ENCODE measurements around the gene GALT. TPM values are rescaled to one million over a fixed set of nuclear protein-coding genes. Genes with fewer than 3 reads are reported as not detected.

The GALT gene
- total and polyA plus RNA-seq, 4 donors, result 58.6 to 196 (median 115) TPM

GRCh38 chr9:34685591-34685990 is 39.1 kb downstream of the GALT start:
- no peaks in the 10 kb centered on the region for H3K27me3 ChIP-seq (ENCODE audit: control insufficient read depth in 4 of 4, insufficient read depth in 4 of 4, low read length in 3 of 4)
- DNase-seq (ENCODE audit: low spot score), result no peak
- no peak overlapping the region for H3K27ac ChIP-seq (ENCODE audit: low read depth in 1 of 2, low read length in 2 of 2)
- no peaks in the 10 kb centered on the region for H3K36me3 ChIP-seq (ENCODE audit: control insufficient read depth in 4 of 4, insufficient read depth in 3 of 4, low read depth in 1 of 4, low read length in 3 of 4)
- peaks cover 18 to 53% (median 47%) of the 10 kb centered on the region in 4 donors for H3K4me1 ChIP-seq (ENCODE audit: control insufficient read depth in 4 of 4, insufficient read depth in 4 of 4, low read length in 3 of 4)
- H3K9ac ChIP-seq (ENCODE audit: low read depth in 1 of 2, low read length in 2 of 2), result no peak overlapping the region
- TF ChIP-seq ZBTB33 (IDR thresholded peaks at IDR 0.05) (no peak), NR2F2 (IDR thresholded peaks at IDR 0.05) (no peak), EGR1 (IDR thresholded peaks at IDR 0.05; ENCODE audit: low read depth in 2 of 2) (no peak), GABPA (IDR thresholded peaks at IDR 0.05 in 1 of 2, conservative IDR thresholded peaks at IDR 0.05 in 1 of 2) (no peak), HNF4A (conservative IDR thresholded peaks at IDR 0.05) (peak in 1 of 2 donors; percentile 13), TAF1 (conservative IDR thresholded peaks at IDR 0.05) (no peak), RAD21 (IDR thresholded peaks at IDR 0.05) (no peak), RXRA (IDR thresholded peaks at IDR 0.05) (peak in 1 of 2 donors; percentile 7), FOXA1 (IDR thresholded peaks at IDR 0.05) (no peak)
- no peaks in the 10 kb centered on the region for H3K9me3 ChIP-seq (ENCODE audit: control insufficient read depth in 4 of 4, low read length in 3 of 4)
- no peak overlapping the region for H3K4me3 ChIP-seq (ENCODE audit: low read depth in 1 of 3, low read length in 3 of 3)
- 79% methylated on average over 4 of the region's 4 CpGs for WGBS

- Histone ChIP-seq H3K27ac (ENCODE audit: low read depth in 1 of 2, low read length in 2 of 2) (no peak overlapping the region), H3K4me1 (ENCODE audit: control insufficient read depth in 4 of 4, insufficient read depth in 4 of 4, low read length in 3 of 4) (peaks cover 18 to 59% (median 49%) of the 10 kb centered on the region in 4 donors), H3K4me3 (ENCODE audit: low read depth in 1 of 3, low read length in 3 of 3) (no peak overlapping the region), H3K9ac (ENCODE audit: low read depth in 1 of 2, low read length in 2 of 2) (no peak overlapping the region), H3K9me3 (ENCODE audit: control insufficient read depth in 4 of 4, low read length in 3 of 4) (no peaks in the 10 kb centered on the region), H3K36me3 (ENCODE audit: control insufficient read depth in 4 of 4, insufficient read depth in 3 of 4, low read depth in 1 of 4, low read length in 3 of 4) (no peaks in the 10 kb centered on the region), H3K27me3 (ENCODE audit: control insufficient read depth in 4 of 4, insufficient read depth in 4 of 4, low read length in 3 of 4) (no peaks in the 10 kb centered on the region)
- TF ChIP-seq MAX (IDR thresholded peaks at IDR 0.05) (no peak), JUND (IDR thresholded peaks at IDR 0.05) (no peak), FOXA1 (IDR thresholded peaks at IDR 0.05) (no peak), SP1 (IDR thresholded peaks at IDR 0.05) (no peak), RXRA (IDR thresholded peaks at IDR 0.05) (no peak), FOXA2 (IDR thresholded peaks at IDR 0.05) (no peak), EGR1 (IDR thresholded peaks at IDR 0.05; ENCODE audit: low read depth in 2 of 2) (no peak), RAD21 (IDR thresholded peaks at IDR 0.05) (no peak), REST (IDR thresholded peaks at IDR 0.05) (no peak), ATF3 (IDR thresholded peaks at IDR 0.05) (no peak), YY1 (IDR thresholded peaks at IDR 0.05) (no peak), ZBTB33 (IDR thresholded peaks at IDR 0.05) (no peak), HNF4G (IDR thresholded peaks at IDR 0.05) (no peak), HNF4A (conservative IDR thresholded peaks at IDR 0.05) (no peak), NR2F2 (IDR thresholded peaks at IDR 0.05) (no peak), TAF1 (conservative IDR thresholded peaks at IDR 0.05) (no peak), GABPA (IDR thresholded peaks at IDR 0.05 in 1 of 2, conservative IDR thresholded peaks at IDR 0.05 in 1 of 2) (no peak)
- DNase-seq (ENCODE audit: low spot score), result no peak
- WGBS, result 86% methylated on average over 5 of the region's 5 CpGs
Measured at GRCh38 chr9:34686231-34686630, 39.8 kb downstream of the GALT start.

Data from liver (tissue), 9 donors.